ENCODE results near the gene PRDX2. TPM values are rescaled to one million over a fixed set of nuclear protein-coding genes. Genes with fewer than 3 reads are reported as not detected.
A peak's percentile ranks its signal among the peaks of the same experiment; 100 is the strongest.

PRDX2 gene
- total RNA-seq, 1 donor from 2014 or later: 554 TPM

- peak within 1 kb of the TSS; percentile 24 for H3K27ac Mint-ChIP-seq
- peak; percentile 51 for DNase-seq (ENCODE audit: low spot score, unreplicated experiment)
- peaks cover 8% of the 10 kb centered on the region for H3K4me1 Mint-ChIP-seq (ENCODE audit: low read depth)
- no peaks in the 10 kb centered on the region for H3K9me3 Mint-ChIP-seq (ENCODE audit: low read depth)
- peak; percentile 71 for TF ChIP-seq CTCF (IDR thresholded peaks at IDR 0.05; ENCODE audit: unreplicated experiment)
- peaks cover 75% of the 10 kb centered on the region for H3K27me3 Mint-ChIP-seq
- no peaks in the 10 kb centered on the region for H3K36me3 Mint-ChIP-seq (ENCODE audit: insufficient read depth)
- H3K4me3 Mint-ChIP-seq (ENCODE audit: low read depth): peak within 1 kb of the TSS; percentile 69
Observed at GRCh38 chr19:12838182-12838885, 36.7 kb upstream of the PRDX2 start, which contains the start of gene MAST1. TSS of gene MAST1 (plus strand) at chr19:12838515. CDS start at chr19:12838573, 58 bp downstream.

- no peak for TF ChIP-seq CTCF (IDR thresholded peaks at IDR 0.05; ENCODE audit: unreplicated experiment)
- H3K36me3 Mint-ChIP-seq (ENCODE audit: insufficient read depth): no peaks in the 10 kb centered on the region
- no peak for DNase-seq (ENCODE audit: low spot score, unreplicated experiment)
- no peaks in the 10 kb centered on the region for H3K9me3 Mint-ChIP-seq (ENCODE audit: low read depth)
- peak overlapping the region; percentile 33 for H3K4me3 Mint-ChIP-seq (ENCODE audit: low read depth)
- H3K27me3 Mint-ChIP-seq: peaks cover 79% of the 10 kb centered on the region
- peaks cover 10% of the 10 kb centered on the region for H3K4me1 Mint-ChIP-seq (ENCODE audit: low read depth)
- peak overlapping the region; percentile 24 for H3K27ac Mint-ChIP-seq
Observed at GRCh38 chr19:12837225-12837624, 35.6 kb upstream of the PRDX2 start.

- no peaks in the 10 kb centered on the region for H3K9me3 Mint-ChIP-seq (ENCODE audit: low read depth)
Observed at GRCh38 chr19:12836529-12836863, 34.9 kb upstream of the PRDX2 start.

GRCh38 chr19:12834976-12835757 is 33.6 kb upstream of the PRDX2 start:
- no peaks in the 10 kb centered on the region for H3K9me3 Mint-ChIP-seq (ENCODE audit: low read depth)
- no peak for TF ChIP-seq CTCF (IDR thresholded peaks at IDR 0.05; ENCODE audit: unreplicated experiment)
- H3K4me1 Mint-ChIP-seq (ENCODE audit: low read depth): peaks cover 1% of the 10 kb centered on the region
- H3K27ac Mint-ChIP-seq: no peak overlapping the region
- peaks cover 82% of the 10 kb centered on the region for H3K27me3 Mint-ChIP-seq
- H3K36me3 Mint-ChIP-seq (ENCODE audit: insufficient read depth): no peaks in the 10 kb centered on the region
- no peak overlapping the region for H3K4me3 Mint-ChIP-seq (ENCODE audit: low read depth)
- no peak for DNase-seq (ENCODE audit: low spot score, unreplicated experiment)

More at GRCh38 chr19:12836529-12836863, 34.9 kb upstream of the PRDX2 start:
- Mint-ChIP-seq H3K27ac (no peak overlapping the region), H3K4me3 (ENCODE audit: low read depth) (peak overlapping the region; percentile 16), H3K27me3 (peaks cover 80% of the 10 kb centered on the region), H3K36me3 (ENCODE audit: insufficient read depth) (no peaks in the 10 kb centered on the region), H3K4me1 (ENCODE audit: low read depth) (peaks cover 5% of the 10 kb centered on the region)
- TF ChIP-seq CTCF (IDR thresholded peaks at IDR 0.05; ENCODE audit: unreplicated experiment): no peak
- DNase-seq (ENCODE audit: low spot score, unreplicated experiment): no peak

GRCh38 chr19:12834566-12834943 is 33.0 kb upstream of the PRDX2 start, which contains the start of gene RTBDN:
TSS of gene RTBDN (minus strand) at chr19:12834579. CDS start at chr19:12829979, 4,600 bp downstream.
- H3K4me1 Mint-ChIP-seq (ENCODE audit: low read depth): peaks cover 1% of the 10 kb centered on the region
- DNase-seq (ENCODE audit: low spot score, unreplicated experiment): no peak
- no peak for TF ChIP-seq CTCF (IDR thresholded peaks at IDR 0.05; ENCODE audit: unreplicated experiment)
- H3K9me3 Mint-ChIP-seq (ENCODE audit: low read depth): no peaks in the 10 kb centered on the region
- no peak within 1 kb of the TSS for H3K27ac Mint-ChIP-seq
- peaks cover 82% of the 10 kb centered on the region for H3K27me3 Mint-ChIP-seq
- H3K36me3 Mint-ChIP-seq (ENCODE audit: insufficient read depth): no peaks in the 10 kb centered on the region
- peak within 1 kb of the TSS; percentile 55 for H3K4me3 Mint-ChIP-seq (ENCODE audit: low read depth)
